Measurements from ENCODE around the gene NEK6. TPM values are rescaled to one million over a fixed set of nuclear protein-coding genes. Genes with fewer than 3 reads are reported as not detected.

Gene NEK6
- total RNA-seq, 1 donor from 2014 or later: 43.9 TPM

DNA sequence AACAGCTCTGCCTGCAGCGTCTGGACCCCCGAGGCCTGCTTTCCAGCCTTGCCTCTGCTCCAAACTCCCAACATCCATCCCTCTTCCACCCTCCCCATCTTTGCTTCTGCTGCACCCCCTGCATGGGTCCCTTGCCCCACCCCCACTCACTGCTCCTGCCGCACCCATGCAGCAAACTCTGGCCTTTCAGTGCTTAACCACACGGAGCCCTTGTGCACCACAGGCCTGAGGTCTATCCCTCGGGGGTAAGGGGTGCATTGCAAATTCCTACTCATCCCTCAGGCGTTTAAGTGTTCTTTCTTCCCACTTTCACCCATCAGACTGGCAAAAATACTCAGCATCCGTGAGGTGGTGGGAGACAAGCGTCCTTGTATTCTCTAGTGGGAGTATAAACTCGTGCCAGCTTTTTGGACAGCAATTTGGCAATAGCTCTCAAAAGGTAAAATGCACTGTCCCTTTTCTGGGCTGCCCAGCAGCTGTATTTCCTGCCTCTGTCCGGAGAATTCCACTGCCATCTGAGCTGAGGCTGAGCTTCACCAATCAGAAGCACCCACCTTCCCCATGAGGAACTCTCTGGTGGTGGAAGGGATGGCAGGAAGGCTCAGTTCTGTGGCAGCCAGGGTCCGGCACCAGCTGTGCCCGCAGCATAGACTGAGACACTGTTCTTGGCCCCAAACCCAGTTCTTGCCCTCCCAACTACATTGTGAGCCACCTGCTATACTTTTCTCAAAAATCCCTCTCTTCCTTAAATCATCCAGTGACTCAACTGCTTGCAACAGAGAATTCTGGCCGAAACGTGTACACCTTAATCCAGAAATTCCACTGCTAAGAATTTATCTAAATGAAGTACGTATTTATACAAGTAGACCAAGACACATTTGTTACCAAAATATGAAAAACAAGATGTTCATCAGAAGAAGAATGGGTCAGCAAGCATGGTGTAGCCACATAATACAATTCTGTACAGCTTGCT lies 142.5 kb downstream of the NEK6 start:
- H3K9me3 Mint-ChIP-seq (ENCODE audit: unreplicated experiment): no peaks in the 10 kb centered on the region
- no peak for DNase-seq (ENCODE audit: low spot score)
- no peak overlapping the region for H3K4me3 Mint-ChIP-seq (ENCODE audit: unreplicated experiment)
- no peak overlapping the region for H3K27ac Mint-ChIP-seq (ENCODE audit: unreplicated experiment)
- H3K27me3 Mint-ChIP-seq (ENCODE audit: unreplicated experiment): peaks cover 3% of the 10 kb centered on the region
- peaks cover 17% of the 10 kb centered on the region for H3K36me3 Mint-ChIP-seq (ENCODE audit: low read depth, unreplicated experiment)
- peaks cover 25% of the 10 kb centered on the region for H3K4me1 Mint-ChIP-seq (ENCODE audit: unreplicated experiment)
- TF ChIP-seq, protein P1, sequence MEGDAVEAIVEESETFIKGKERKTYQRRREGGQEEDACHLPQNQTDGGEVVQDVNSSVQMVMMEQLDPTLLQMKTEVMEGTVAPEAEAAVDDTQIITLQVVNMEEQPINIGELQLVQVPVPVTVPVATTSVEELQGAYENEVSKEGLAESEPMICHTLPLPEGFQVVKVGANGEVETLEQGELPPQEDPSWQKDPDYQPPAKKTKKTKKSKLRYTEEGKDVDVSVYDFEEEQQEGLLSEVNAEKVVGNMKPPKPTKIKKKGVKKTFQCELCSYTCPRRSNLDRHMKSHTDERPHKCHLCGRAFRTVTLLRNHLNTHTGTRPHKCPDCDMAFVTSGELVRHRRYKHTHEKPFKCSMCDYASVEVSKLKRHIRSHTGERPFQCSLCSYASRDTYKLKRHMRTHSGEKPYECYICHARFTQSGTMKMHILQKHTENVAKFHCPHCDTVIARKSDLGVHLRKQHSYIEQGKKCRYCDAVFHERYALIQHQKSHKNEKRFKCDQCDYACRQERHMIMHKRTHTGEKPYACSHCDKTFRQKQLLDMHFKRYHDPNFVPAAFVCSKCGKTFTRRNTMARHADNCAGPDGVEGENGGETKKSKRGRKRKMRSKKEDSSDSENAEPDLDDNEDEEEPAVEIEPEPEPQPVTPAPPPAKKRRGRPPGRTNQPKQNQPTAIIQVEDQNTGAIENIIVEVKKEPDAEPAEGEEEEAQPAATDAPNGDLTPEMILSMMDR (IDR thresholded peaks at IDR 0.05; ENCODE audit: unreplicated experiment): no peak

Other genes with a start within 250 kb of the NEK6 start
- gene LHX2, start 246.2 kb upstream of the NEK6 start, total RNA-seq (ENCODE audit: unreplicated experiment): not detected
- 180 TPM for gene PSMB7, start 157.5 kb downstream of the NEK6 start, total RNA-seq (ENCODE audit: unreplicated experiment)
- gene ADGRD2, start 192.5 kb downstream of the NEK6 start, total RNA-seq (ENCODE audit: unreplicated experiment): not detected
- 1.2 TPM for gene NR5A1, start 249.4 kb downstream of the NEK6 start, total RNA-seq (ENCODE audit: unreplicated experiment)